Muscle of arm (tissue), 12 donors: Measurements from ENCODE around the gene XYLT1. TPM values are rescaled to one million over a fixed set of nuclear protein-coding genes. Genes with fewer than 3 reads are reported as not detected.
A peak's percentile ranks its signal among the peaks of the same experiment; 100 is the strongest.

Experiments used
- DNase-seq: peaks from one replicate; pipeline ENCODE4 v3.0.0-alpha.2; 2013
- polyA plus RNA-seq, 12 donors: library from polyadenylated mRNA; unstranded; fragments of 120-200 nt; gene quantifications; one replicate each; pipeline ENCODE4 v1.2.1, GENCODE V29; 2013; ENCODE audit not compliant: insufficient read length in 12 of 12

The XYLT1 gene
- polyA plus RNA-seq, 12 donors, result 4.7 to 11.0 (median 6.3) TPM; not detected in 1

- no peak for DNase-seq
These were observed 179.5 kb downstream of the XYLT1 start for GRCh38 chr16:17291289-17291688.

GRCh38 chr16:17289674-17290635 is 180.8 kb downstream of the XYLT1 start:
- peak; percentile 63 for DNase-seq

DNA sequence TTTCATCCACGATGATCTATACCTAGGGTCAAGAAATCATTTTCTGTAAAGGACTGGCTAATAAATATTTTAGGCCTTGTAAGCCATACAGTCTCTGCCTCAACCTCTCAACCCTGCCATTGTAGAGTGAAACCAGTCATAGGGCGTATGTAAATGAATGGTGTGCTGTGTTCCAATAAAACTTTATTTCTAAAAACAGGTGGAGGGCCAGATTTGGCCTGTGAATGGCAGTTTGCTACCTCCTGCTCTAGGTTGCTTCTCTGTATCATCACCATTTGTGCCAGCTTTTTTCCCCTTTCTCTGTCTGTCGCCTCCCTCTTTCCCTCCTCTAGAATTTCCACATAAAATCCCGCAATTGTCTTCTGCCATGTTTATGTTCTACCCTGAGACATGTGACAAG is 181.7 kb downstream of the XYLT1 start:
- DNase-seq, result no peak

DNA sequence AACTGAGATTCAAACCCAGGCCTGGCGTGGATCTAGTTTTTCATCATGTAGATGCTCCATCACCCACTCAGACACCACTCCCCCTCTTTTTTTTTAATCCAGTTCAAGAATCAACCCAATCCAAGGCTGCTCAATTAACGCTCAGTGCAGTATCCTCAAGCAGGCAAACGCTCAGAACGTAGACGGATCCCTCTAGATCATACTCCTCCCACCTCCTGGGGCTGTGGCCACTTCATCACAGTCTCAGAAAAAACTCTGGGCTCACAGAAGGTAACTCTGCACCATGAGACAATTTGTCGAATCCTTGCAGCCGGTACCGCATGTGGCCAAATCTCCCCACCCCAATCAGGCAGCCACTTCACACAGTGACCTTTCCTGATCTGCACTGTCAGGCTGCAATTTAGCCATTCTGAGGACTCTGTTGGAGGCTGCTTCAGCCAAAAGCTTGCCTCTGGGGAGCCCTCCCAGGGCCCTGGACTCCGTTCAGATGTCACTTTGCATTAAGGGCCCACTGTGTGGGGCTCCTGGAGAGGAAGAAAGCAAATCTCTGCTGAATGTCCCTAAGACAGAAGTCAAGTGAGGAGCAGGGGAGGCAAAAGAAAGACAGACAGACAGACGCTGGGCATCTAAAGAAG is 183.5 kb downstream of the XYLT1 start:
- DNase-seq, result no peak

DNA sequence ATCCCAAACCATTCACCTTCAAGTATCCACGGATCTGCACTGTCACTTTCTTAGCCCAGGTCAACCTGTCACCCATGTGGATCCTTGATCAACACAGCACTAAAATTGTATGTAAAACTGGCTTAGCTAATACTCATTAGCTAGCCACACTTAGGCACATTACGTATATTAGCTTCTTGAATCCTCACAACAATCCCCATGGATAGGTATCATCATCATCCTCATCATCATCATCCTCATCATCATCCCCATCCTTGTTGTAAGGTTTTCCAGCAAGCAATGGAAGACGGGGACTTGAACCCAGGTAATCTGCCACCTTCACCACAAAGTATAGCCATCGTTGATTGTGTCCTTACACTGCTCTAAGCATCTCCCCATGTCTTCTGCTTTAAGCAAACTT is 184.3 kb downstream of the XYLT1 start:
- DNase-seq, result no peak

- DNase-seq, result peak; percentile 61
These were observed 187.7 kb downstream of the XYLT1 start for GRCh38 chr16:17283016-17283415.

- DNase-seq, result no peak
These were observed 188.5 kb downstream of the XYLT1 start for GRCh38 chr16:17282247-17282646.

GRCh38 chr16:17281052-17281451 is 189.7 kb downstream of the XYLT1 start:
- DNase-seq, result no peak

DNA sequence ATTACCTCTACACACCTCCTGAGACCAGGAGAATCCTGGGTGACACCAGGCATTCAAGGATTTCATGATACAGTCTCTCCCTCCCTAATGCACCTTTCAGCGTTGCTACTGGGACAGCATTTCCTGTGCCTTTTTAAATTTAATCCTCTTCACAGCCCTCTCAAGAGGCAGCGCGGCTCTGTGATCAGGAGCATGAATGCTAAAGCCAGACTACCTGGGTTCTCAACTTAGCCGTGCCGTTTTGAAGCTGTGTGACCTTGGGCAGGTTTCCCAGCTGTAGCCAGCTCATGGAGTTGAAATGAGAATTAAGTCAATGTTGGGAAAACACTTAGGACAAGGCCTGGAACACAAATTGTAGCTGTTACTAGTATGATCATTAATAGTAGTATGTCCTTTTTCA is 191.8 kb downstream of the XYLT1 start:
- no peak for DNase-seq

GRCh38 chr16:17277981-17278381 is 192.8 kb downstream of the XYLT1 start:
- no peak for DNase-seq

DNA sequence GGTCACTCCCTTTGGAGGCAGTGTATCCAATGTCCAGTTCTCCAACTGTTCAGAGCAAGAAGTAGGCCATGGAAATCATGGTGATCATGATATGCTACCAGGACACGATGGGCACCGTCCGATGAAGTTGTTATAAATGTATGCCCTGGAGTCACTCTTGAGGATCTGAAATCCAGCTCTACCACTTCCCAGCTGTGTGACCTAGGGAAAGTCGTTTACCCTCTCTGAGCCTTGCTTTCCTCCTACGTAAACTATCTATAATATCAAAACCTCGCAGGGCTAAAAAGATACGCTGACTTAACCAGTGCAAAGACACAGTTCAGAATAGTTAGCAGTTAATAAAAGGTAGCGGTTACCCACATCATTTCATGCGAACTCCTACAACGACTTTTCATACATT is 194.2 kb downstream of the XYLT1 start:
- DNase-seq, result no peak

DNA sequence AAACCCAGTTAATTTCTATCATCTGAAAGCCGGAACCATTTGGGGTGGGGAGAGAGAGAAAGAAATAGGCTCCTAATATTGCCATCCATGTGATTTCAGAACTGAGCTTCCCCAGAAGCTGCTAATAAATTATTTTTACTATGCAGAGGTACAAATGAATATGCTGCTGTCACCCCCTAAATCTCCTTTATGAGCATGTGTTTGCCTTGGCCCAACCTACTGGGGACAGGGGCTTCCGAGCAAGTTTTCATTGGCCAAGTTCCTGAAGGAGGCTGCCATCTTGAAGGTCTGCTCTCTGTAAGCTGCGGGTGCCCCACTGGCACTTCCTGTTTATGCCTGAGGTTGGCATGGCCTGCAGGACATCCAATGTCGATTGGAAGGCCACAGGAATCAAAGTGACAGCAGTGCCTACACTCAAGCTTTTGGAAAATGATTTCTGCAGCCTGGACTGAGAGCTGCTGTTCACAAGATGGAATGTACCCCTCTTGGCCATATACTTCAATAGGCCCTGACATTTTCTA is 194.7 kb downstream of the XYLT1 start:
- DNase-seq, result no peak

GRCh38 chr16:17275076-17276009 is 195.4 kb downstream of the XYLT1 start:
- DNase-seq, result no peak

DNA sequence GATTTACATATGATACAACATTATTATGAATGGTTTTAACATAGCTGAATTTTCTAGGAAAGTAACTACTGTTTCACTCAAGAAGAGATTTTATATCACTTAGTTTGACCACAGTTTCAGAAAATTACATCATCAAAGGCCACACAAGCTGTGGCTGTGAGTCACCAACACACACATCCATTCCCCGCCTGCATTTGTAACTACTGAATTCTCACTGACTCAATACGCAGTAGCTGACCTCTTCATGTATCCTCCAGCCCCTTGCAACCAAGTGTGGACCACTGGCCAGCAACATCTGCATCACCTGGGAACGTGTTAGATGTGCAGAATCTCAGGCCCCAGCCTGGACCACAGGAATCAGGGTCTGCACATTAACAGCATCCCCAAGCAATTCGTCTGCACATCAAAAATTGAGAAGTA is 197.6 kb downstream of the XYLT1 start:
- no peak for DNase-seq

- DNase-seq, result no peak
These were observed 198.0 kb downstream of the XYLT1 start for GRCh38 chr16:17272716-17273115.

DNA sequence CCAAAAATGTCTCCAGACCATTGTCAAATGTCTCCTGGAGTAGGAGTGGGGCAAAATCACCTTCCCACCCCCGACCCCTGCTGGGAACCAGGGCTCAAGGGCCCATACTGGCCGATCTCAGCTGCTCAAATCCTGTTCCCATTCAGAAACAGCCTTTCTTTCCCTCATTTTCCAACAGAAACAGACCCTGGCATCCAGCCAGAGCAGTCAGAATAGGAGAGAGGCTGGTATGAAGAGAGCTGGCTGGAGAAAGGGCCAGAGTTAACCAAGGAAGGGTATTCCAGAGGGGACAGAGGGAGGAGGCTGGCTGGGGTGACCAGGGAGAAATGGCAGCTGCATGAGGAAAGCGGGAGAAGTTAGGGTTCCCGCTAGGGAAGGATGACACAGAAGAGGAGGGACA is 199.1 kb downstream of the XYLT1 start:
- no peak for DNase-seq

- DNase-seq, result no peak
These were observed 200.1 kb downstream of the XYLT1 start for GRCh38 chr16:17270683-17271109.

DNA sequence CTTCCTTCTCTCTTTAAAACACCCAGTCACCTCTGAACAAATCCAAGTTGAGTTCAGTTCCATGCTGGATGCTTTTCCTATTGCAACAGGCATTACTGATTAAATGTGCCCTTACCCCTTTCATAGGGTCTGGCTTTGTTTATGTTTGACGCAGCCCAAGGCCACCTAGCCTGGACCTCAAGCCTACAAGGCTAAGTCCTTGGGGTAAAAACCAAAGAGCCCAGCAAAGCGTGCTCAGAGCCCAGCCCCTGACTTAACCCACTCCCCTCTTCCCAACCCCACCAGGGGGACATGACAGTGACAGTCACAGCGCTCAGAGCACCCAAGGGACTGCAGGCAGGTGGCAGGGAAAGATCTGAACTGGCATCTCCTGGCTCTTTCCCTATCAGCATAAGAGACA is 200.6 kb downstream of the XYLT1 start:
- DNase-seq, result no peak

- DNase-seq, result no peak
These were observed 201.3 kb downstream of the XYLT1 start for GRCh38 chr16:17269439-17269838.

DNA sequence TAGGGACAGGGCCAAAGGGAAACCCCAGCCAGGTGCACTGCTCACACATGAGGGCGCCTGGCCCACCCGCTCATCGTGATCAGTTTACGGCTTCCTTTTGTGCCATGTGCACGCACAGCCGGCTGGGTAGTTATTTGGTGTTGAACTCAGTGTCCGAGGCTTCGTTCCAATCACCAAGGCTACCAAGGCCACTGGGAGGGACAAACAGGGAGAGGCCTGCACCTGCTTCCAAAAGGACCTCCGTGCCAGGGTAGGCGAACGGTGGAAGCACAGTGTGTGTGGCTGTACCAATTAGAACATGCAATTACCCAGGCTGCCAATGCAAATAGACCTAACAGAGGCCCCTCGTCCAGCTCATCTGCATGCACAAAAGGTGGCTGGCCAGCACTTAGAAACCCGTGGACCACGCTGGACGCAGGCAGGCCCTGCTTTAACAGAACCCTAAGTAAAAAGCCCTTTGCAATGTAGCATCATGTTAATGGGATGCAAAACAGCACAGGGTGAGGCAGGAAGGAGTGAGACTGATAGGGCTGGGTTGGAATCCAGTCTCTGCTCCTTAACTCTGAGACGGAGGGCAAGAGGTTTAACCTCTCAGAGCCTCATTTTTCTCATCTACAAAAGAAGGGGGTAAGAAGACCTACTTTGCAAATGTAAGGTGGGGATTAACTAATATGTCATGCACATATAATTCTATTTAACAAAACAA is 204.0 kb downstream of the XYLT1 start:
- no peak for DNase-seq

- DNase-seq, result no peak
These were observed 205.6 kb downstream of the XYLT1 start for GRCh38 chr16:17265154-17265553.
